ENCODE results near the gene SAXO1. TPM values are rescaled to one million over a fixed set of nuclear protein-coding genes. Genes with fewer than 3 reads are reported as not detected.
"Not testable (repeated sequence)": the region's sequence is repeated elsewhere in the genome, so short reads cannot be mapped to it uniquely, and the experiment has no call there.

The SAXO1 gene
- total RNA-seq, 2 donors from 2014 or later, result not detected

DNA sequence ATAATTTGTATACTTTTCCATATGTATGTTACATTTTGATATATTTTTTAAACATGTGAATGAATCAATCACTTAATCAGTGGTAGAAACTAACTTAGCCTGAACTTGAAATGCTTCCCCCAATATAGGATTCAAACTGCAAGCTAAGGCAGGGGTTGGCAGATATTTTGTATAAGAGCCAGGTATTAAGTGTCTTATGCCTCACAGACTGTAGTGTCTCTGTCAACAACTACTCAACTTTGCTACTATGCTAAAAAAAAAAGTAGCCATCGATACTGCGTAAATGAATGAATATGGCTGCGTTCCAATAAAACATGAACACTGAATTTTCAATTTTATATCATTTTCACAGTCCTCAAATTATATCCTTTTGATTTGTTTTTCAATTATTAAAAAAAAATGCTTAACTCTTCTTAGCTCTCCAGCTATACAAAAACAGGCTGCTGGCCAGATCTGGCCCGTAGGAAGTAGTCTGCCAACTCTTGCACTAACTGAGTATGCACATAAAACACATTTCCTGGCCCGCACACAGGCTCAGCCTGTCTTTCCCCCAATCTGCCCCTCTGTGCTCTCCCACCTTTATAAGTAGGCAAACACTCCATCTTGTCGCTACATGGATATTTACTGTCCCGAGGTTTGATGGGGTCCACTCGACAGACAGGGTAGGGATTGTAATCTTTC lies 91.8 kb downstream of the SAXO1 start:
- no peaks in the 10 kb centered on the region for H3K4me1 ChIP-seq
- H3K27me3 ChIP-seq, result no peaks in the 10 kb centered on the region
- no peak overlapping the region for H3K27ac ChIP-seq
- no peaks in the 10 kb centered on the region for H3K9me3 ChIP-seq
- no peak overlapping the region for H3K9ac ChIP-seq (ENCODE audit: low read depth in 2 of 2, low read length in 2 of 2)
- TF ChIP-seq, protein P1, sequence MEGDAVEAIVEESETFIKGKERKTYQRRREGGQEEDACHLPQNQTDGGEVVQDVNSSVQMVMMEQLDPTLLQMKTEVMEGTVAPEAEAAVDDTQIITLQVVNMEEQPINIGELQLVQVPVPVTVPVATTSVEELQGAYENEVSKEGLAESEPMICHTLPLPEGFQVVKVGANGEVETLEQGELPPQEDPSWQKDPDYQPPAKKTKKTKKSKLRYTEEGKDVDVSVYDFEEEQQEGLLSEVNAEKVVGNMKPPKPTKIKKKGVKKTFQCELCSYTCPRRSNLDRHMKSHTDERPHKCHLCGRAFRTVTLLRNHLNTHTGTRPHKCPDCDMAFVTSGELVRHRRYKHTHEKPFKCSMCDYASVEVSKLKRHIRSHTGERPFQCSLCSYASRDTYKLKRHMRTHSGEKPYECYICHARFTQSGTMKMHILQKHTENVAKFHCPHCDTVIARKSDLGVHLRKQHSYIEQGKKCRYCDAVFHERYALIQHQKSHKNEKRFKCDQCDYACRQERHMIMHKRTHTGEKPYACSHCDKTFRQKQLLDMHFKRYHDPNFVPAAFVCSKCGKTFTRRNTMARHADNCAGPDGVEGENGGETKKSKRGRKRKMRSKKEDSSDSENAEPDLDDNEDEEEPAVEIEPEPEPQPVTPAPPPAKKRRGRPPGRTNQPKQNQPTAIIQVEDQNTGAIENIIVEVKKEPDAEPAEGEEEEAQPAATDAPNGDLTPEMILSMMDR (IDR thresholded peaks at IDR 0.05), result no peak
- intact Hi-C loops (cut with DNase I), result no loop called here
- H3K36me3 ChIP-seq, result no peaks in the 10 kb centered on the region
- H3K4me3 ChIP-seq, result no peak overlapping the region
- no peak for DNase-seq

DNA sequence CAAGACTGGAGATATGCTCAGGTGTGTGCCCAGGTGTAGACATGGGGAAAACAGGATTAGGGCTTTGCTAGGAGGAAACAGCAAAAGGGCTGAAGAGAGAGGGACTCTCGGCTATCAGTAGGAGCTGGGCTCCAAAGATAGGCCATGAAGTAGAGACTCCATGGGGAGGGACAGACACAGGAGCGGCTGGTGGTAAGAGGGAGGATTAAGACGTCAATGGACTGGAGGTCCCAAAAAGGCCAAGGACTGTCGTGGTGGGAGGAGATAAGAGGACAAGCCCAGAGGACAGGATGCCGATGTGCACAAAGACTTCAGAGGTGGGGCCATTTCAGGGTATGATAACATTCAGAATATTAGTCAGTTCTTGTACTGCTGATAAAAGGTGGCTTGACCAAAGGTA lies 93.1 kb downstream of the SAXO1 start:
- no peaks in the 10 kb centered on the region for H3K36me3 ChIP-seq
- TF ChIP-seq, protein P1 (IDR thresholded peaks at IDR 0.05), result no peak
- H3K9me3 ChIP-seq, result no peaks in the 10 kb centered on the region
- H3K27ac ChIP-seq, result no peak overlapping the region
- no peaks in the 10 kb centered on the region for H3K4me1 ChIP-seq
- intact Hi-C loops (cut with DNase I), result no loop called here
- no peak overlapping the region for H3K4me3 ChIP-seq
- no peak for DNase-seq
- no peak overlapping the region for H3K9ac ChIP-seq (ENCODE audit: low read depth in 2 of 2, low read length in 2 of 2)
- no peaks in the 10 kb centered on the region for H3K27me3 ChIP-seq

DNA sequence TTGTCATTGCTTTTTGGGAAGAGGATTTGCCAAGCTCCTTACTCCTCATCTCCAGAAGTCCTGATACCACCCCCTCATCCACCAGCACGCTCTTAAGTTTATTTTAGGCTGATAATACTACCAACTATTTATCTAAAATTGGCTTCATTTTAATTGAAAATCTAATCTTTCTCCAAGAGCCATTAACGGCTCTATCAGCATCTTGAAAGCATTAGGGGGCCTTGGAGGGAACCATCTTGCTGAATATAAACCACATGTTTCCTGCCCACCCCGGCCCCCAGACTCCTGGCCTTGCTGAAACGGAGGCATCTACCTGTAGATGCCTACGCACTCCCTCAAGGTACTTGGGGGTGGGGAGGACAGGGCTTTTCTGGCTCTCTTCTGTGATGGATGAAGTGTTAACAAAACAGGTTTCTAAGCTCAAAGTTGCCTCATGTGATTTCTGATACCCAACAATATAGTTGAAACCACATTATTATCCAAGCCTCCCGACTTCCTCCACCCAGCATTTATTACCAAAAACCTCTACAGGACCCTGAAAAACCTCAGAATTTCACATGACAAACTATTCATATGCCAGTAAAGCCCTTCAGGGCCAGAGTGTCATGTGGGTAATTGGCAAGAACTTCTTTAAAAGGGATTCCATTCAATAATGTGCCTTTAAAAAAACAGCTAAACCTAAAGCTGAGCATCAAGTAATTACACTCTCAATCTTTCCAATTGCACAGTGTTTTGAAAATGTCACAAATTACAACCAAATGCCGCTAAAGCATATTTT lies 96.7 kb downstream of the SAXO1 start:
- no peaks in the 10 kb centered on the region for H3K9me3 ChIP-seq
- no peak overlapping the region for H3K4me3 ChIP-seq
- no peak for DNase-seq
- TF ChIP-seq, protein P1 (IDR thresholded peaks at IDR 0.05), result no peak
- intact Hi-C loops (cut with DNase I), result no loop called here
- H3K27me3 ChIP-seq, result no peaks in the 10 kb centered on the region
- H3K36me3 ChIP-seq, result no peaks in the 10 kb centered on the region
- H3K9ac ChIP-seq (ENCODE audit: low read depth in 2 of 2, low read length in 2 of 2), result no peak overlapping the region
- H3K4me1 ChIP-seq, result no peaks in the 10 kb centered on the region
- no peak overlapping the region for H3K27ac ChIP-seq

DNA sequence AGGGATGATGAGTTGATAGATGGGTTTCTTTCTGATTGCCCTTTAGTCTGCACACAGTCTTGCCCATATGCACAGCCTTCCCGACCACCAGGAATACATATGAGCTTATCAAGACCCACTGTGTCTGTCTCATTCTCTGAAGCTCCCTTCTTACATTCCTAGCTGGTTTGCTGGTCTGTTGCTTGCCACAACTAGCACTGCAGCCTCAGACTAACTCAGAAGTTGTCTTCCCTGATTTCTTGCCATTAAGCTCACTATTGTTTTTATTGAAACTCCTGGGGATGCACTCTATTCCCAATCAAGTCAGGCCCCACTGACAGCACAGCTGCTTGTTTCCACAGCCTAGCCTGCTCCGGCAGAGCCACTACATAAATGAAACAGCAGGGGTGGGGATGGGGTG lies 97.5 kb downstream of the SAXO1 start:
- H3K27me3 ChIP-seq, result no peaks in the 10 kb centered on the region
- intact Hi-C loops (cut with DNase I), result no loop called here
- H3K9me3 ChIP-seq, result no peaks in the 10 kb centered on the region
- no peak overlapping the region for H3K4me3 ChIP-seq
- DNase-seq, result no peak
- no peaks in the 10 kb centered on the region for H3K4me1 ChIP-seq
- TF ChIP-seq, protein P1 (IDR thresholded peaks at IDR 0.05), result no peak
- no peak overlapping the region for H3K9ac ChIP-seq (ENCODE audit: low read depth in 2 of 2, low read length in 2 of 2)
- no peak overlapping the region for H3K27ac ChIP-seq
- no peaks in the 10 kb centered on the region for H3K36me3 ChIP-seq

DNA sequence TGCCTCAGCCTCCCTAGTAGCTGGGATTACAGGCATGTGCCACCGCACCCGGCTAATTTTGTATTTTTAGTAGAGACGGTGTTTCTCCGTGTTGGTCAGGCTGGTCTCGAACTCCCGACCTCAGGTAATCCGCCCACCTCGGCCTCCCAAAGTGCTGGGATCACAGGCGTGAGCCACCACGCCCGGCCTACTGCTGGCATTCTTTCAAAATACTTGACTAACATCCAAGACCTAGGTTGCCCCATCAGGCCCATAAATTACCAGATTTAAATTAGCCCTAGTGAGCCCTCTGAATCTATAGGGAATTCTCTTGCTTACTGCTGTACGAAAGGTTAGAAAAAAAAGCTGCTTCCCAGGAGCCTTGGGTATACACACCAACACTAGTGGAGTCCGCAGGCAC lies 102.4 kb downstream of the SAXO1 start:
- intact Hi-C loops (cut with DNase I); H3K27me3 ChIP-seq; H3K27ac ChIP-seq; H3K36me3 ChIP-seq; DNase-seq; H3K4me3 ChIP-seq; H3K9ac ChIP-seq (ENCODE audit: low read depth in 2 of 2, low read length in 2 of 2); H3K9me3 ChIP-seq; H3K4me1 ChIP-seq: not testable (repeated sequence)

- H3K4me3 ChIP-seq, result no peak overlapping the region
- no peak overlapping the region for H3K9ac ChIP-seq (ENCODE audit: low read depth in 2 of 2, low read length in 2 of 2)
- no peak for DNase-seq
- no peaks in the 10 kb centered on the region for H3K9me3 ChIP-seq
- no peaks in the 10 kb centered on the region for H3K4me1 ChIP-seq
- TF ChIP-seq, protein P1 (IDR thresholded peaks at IDR 0.05), result no peak
- H3K36me3 ChIP-seq, result no peaks in the 10 kb centered on the region
- no peaks in the 10 kb centered on the region for H3K27me3 ChIP-seq
- no peak overlapping the region for H3K27ac ChIP-seq
- intact Hi-C loops (cut with DNase I), result no loop called here
Measured at GRCh38 chr9:18928711-18929110, 104.3 kb downstream of the SAXO1 start.
